Measurements from ENCODE around the gene GDF3. TPM values are rescaled to one million over a fixed set of nuclear protein-coding genes. Genes with fewer than 3 reads are reported as not detected.

GDF3 gene
- total and polyA plus RNA-seq, 2 experiments from 2014 or later: 15.3 to 31.7 TPM

GRCh38 chr12:7667125-7667524 lies 28.4 kb downstream of the GDF3 start:
- TF ChIP-seq ZNF114 (CRISPR knock-in tag; IDR thresholded peaks at IDR 0.05) (no peak), CTCF (conservative IDR thresholded peaks at IDR 0.05; ENCODE audit: low read depth in 2 of 2) (peak; percentile 62 to 66), REST (IDR thresholded peaks at IDR 0.05; ENCODE audit: unreplicated experiment) (no peak), STAT1 (IDR thresholded peaks at IDR 0.05; ENCODE audit: unreplicated experiment) (no peak), POLR2AphosphoS5 (IDR thresholded peaks at IDR 0.05; ENCODE audit: low read depth) (no peak), EZH2 (IDR thresholded peaks at IDR 0.05; ENCODE audit: low read depth, unreplicated experiment) (no peak)
- peak; percentile 82 for DNase-seq (ENCODE audit: low spot score)

GRCh38 chr12:7666595-7666994 lies 29.0 kb downstream of the GDF3 start:
- H3K9me2 ChIP-seq (ENCODE audit: insufficient read depth): no peaks in the 10 kb centered on the region
- H3K4me3 ChIP-seq: no peak overlapping the region
- no peak overlapping the region for H2AFZ ChIP-seq
- no peak overlapping the region for H3K27ac ChIP-seq (ENCODE audit: low read depth)
- peaks cover 3% of the 10 kb centered on the region for H3K27me3 Mint-ChIP-seq (ENCODE audit: insufficient read depth, low read depth, poor library complexity)
- no peak overlapping the region for H3K4me3 Mint-ChIP-seq
- ATAC-seq (no peak), DNase-seq (ENCODE audit: low spot score) (no peak)
- H3K27ac Mint-ChIP-seq: no peak overlapping the region
- no peaks in the 10 kb centered on the region for H3K36me3 Mint-ChIP-seq (ENCODE audit: low read depth)
- no peaks in the 10 kb centered on the region for H3F3A ChIP-seq (replicated peaks; ENCODE audit: low read depth)
- H3K4me1 ChIP-seq (ENCODE audit: insufficient read depth): no peaks in the 10 kb centered on the region
- no peak overlapping the region for H3K4me2 ChIP-seq
- H3K9me3 Mint-ChIP-seq: no peaks in the 10 kb centered on the region
- peaks cover 5% of the 10 kb centered on the region for H3K4me1 Mint-ChIP-seq
- no peaks in the 10 kb centered on the region for H3K79me2 ChIP-seq (replicated peaks; ENCODE audit: insufficient read depth)
- no peaks in the 10 kb centered on the region for H4K20me1 ChIP-seq (replicated peaks; ENCODE audit: insufficient read depth)
- no peaks in the 10 kb centered on the region for H3K27me3 ChIP-seq (ENCODE audit: insufficient read depth)
- H3K36me3 ChIP-seq (ENCODE audit: insufficient read depth): no peaks in the 10 kb centered on the region
- TF ChIP-seq POLR2AphosphoS5 (IDR thresholded peaks at IDR 0.05; ENCODE audit: low read depth): no peak
- TF ChIP-seq ZNF462 (CRISPR knock-in tag; IDR thresholded peaks at IDR 0.05): no peak
- TF ChIP-seq ETS1 (IDR thresholded peaks at IDR 0.05): no peak
- TF ChIP-seq EZH2 (IDR thresholded peaks at IDR 0.05; ENCODE audit: low read depth, unreplicated experiment): no peak

More at GRCh38 chr12:7667125-7667524, 28.4 kb downstream of the GDF3 start:
- Mint-ChIP-seq H3K36me3 (ENCODE audit: low read depth) (no peaks in the 10 kb centered on the region), H3K27me3 (ENCODE audit: insufficient read depth, low read depth, poor library complexity) (peaks cover 3% of the 10 kb centered on the region), H3K4me1 (peaks cover 4% of the 10 kb centered on the region), H3K9me3 (no peaks in the 10 kb centered on the region), H3K27ac (no peak overlapping the region), H3K4me3 (no peak overlapping the region)
- no peaks in the 10 kb centered on the region for H3K9me2 ChIP-seq (ENCODE audit: insufficient read depth)
- H4K20me1 ChIP-seq (replicated peaks; ENCODE audit: insufficient read depth): no peaks in the 10 kb centered on the region
- no peaks in the 10 kb centered on the region for H3F3A ChIP-seq (replicated peaks; ENCODE audit: low read depth)
- no peak overlapping the region for H3K4me2 ChIP-seq
- H3K27me3 ChIP-seq (ENCODE audit: insufficient read depth): no peaks in the 10 kb centered on the region
- no peaks in the 10 kb centered on the region for H3K36me3 ChIP-seq (ENCODE audit: insufficient read depth)
- H3K4me1 ChIP-seq (ENCODE audit: insufficient read depth): no peaks in the 10 kb centered on the region
- H3K27ac ChIP-seq (ENCODE audit: low read depth): no peak overlapping the region
- H3K79me2 ChIP-seq (replicated peaks; ENCODE audit: insufficient read depth): no peaks in the 10 kb centered on the region
- H3K4me3 ChIP-seq: no peak overlapping the region
- ATAC-seq: peak; percentile 70
- no peak overlapping the region for H2AFZ ChIP-seq
